ENCODE measurements around the gene ANGPTL5. TPM values are rescaled to one million over a fixed set of nuclear protein-coding genes. Genes with fewer than 3 reads are reported as not detected.

ANGPTL5 gene
- total RNA-seq, 1 experiment from 2014 or later: not detected

DNA sequence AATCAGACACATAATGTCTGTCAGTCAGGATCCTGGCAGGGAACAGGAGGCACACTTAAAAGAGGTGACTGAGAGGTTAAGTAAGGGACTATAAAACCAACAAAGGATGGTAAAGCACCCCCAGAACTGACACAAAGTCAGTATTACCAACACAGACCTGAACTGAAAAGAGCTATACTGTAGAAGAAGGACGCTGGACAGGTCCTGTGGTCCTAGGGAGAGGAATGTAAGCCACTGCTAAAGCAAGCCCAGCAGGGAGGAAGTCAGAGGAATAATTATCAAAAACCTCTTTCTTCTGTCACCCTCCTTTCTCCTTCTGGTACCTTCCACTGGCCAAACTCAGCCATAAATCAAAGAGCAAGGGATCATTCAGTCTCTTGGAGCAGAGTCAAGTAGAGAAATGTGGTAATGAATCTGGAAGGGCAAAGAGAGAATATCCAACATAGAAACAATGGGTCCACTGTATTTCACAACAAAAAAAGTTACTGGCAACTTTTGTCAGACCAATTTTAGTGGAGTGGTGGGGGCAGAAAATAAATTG is 33.4 kb upstream of the ANGPTL5 start:
- no peaks in the 10 kb centered on the region for H3K36me3 ChIP-seq (ENCODE audit: control insufficient read depth, insufficient read depth, low read length)
- ChIA-PET POLR2A (no interaction called here), CTCF (no interaction called here)
- no TSS peak for BruUV-seq (replicated peaks)
- in situ Hi-C loops (cut with HindIII; ENCODE audit: low pct_unique_long_range_greater_than_20kb, low sequenced_read_pairs) (no loop called here), intact Hi-C loops (cut with micrococcal nuclease; ENCODE audit: unreplicated experiment) (no loop called here)
- H3K27ac ChIP-seq (ENCODE audit: low read length): no peak overlapping the region
- DNase-seq (ENCODE audit: low read depth, low spot score) (no peak), ATAC-seq (no peak)
- no peaks in the 10 kb centered on the region for H3K4me1 ChIP-seq (ENCODE audit: control insufficient read depth, insufficient read depth, low read length)
- TF ChIP-seq CTCF (IDR thresholded peaks at IDR 0.05) (no peak), POLR2AphosphoS5 (IDR thresholded peaks at IDR 0.05; ENCODE audit: low read depth, low read length) (no peak), TCF7L2 (IDR thresholded peaks at IDR 0.05; ENCODE audit: low read depth, low read length) (no peak), SIN3A (IDR thresholded peaks at IDR 0.05; ENCODE audit: borderline replicate concordance, insufficient read depth, low read depth, low read length) (no peak)
- TF ChIP-seq, protein P1, sequence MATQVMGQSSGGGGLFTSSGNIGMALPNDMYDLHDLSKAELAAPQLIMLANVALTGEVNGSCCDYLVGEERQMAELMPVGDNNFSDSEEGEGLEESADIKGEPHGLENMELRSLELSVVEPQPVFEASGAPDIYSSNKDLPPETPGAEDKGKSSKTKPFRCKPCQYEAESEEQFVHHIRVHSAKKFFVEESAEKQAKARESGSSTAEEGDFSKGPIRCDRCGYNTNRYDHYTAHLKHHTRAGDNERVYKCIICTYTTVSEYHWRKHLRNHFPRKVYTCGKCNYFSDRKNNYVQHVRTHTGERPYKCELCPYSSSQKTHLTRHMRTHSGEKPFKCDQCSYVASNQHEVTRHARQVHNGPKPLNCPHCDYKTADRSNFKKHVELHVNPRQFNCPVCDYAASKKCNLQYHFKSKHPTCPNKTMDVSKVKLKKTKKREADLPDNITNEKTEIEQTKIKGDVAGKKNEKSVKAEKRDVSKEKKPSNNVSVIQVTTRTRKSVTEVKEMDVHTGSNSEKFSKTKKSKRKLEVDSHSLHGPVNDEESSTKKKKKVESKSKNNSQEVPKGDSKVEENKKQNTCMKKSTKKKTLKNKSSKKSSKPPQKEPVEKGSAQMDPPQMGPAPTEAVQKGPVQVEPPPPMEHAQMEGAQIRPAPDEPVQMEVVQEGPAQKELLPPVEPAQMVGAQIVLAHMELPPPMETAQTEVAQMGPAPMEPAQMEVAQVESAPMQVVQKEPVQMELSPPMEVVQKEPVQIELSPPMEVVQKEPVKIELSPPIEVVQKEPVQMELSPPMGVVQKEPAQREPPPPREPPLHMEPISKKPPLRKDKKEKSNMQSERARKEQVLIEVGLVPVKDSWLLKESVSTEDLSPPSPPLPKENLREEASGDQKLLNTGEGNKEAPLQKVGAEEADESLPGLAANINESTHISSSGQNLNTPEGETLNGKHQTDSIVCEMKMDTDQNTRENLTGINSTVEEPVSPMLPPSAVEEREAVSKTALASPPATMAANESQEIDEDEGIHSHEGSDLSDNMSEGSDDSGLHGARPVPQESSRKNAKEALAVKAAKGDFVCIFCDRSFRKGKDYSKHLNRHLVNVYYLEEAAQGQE (IDR thresholded peaks at IDR 0.05; ENCODE audit: insufficient read depth in 1 of 2, low read depth in 2 of 2, low read length in 1 of 2): no peak
- no peaks in the 10 kb centered on the region for H3K9me3 ChIP-seq (ENCODE audit: control insufficient read depth, insufficient read depth, low read depth, low read length)
- H3K4me3 ChIP-seq (ENCODE audit: low read depth in 2 of 2, low read length in 2 of 2): no peak overlapping the region
- no peaks in the 10 kb centered on the region for H3K27me3 ChIP-seq (ENCODE audit: control insufficient read depth, insufficient read depth, low read length)

GRCh38 chr11:101945448-101945847 is 29.1 kb upstream of the ANGPTL5 start:
- CTCF ChIA-PET: interaction anchor here (0.6 kb wide), 1 partner anchor 54 kb away, joined by 4 read pairs; no protein-coding TSS in a partner anchor
- Histone ChIP-seq H3K4me3 (ENCODE audit: low read depth in 2 of 2, low read length in 2 of 2) (no peak overlapping the region), H3K4me1 (ENCODE audit: control insufficient read depth, insufficient read depth, low read length) (no peaks in the 10 kb centered on the region), H3K27ac (ENCODE audit: low read length) (no peak overlapping the region), H3K27me3 (ENCODE audit: control insufficient read depth, insufficient read depth, low read length) (no peaks in the 10 kb centered on the region), H3K36me3 (ENCODE audit: control insufficient read depth, insufficient read depth, low read length) (no peaks in the 10 kb centered on the region), H3K9me3 (ENCODE audit: control insufficient read depth, insufficient read depth, low read depth, low read length) (no peaks in the 10 kb centered on the region)
- intact Hi-C loops (cut with micrococcal nuclease; ENCODE audit: unreplicated experiment) (no loop called here), in situ Hi-C loops (cut with HindIII; ENCODE audit: low pct_unique_long_range_greater_than_20kb, low sequenced_read_pairs) (no loop called here)
- DNase-seq (ENCODE audit: low read depth, low spot score): no peak
- BruUV-seq (replicated peaks): no TSS peak
- POLR2A ChIA-PET: no interaction called here
- TF ChIP-seq CTCF (IDR thresholded peaks at IDR 0.05) (no peak), TCF7L2 (IDR thresholded peaks at IDR 0.05; ENCODE audit: low read depth, low read length) (no peak)
- TF ChIP-seq, protein P1 (IDR thresholded peaks at IDR 0.05; ENCODE audit: insufficient read depth in 1 of 2, low read depth in 2 of 2, low read length in 1 of 2): no peak
- ATAC-seq: no peak
